CD14-positive monocyte (primary cell): ENCODE data around the gene TTC1. TPM values are rescaled to one million over a fixed set of nuclear protein-coding genes. Genes with fewer than 3 reads are reported as not detected.

ENCODE experiments used
- DNase-seq, 3 donors: peaks; one replicate each; pipeline ENCODE4 v3.0.0-alpha.2; 2011 to 2022
- H2AFZ ChIP-seq: 2 replicates; pipeline ENCODE4 v1.6.0; 2012; ENCODE audit warnings: mild to moderate bottlenecking, low read depth, low read length, inconsistent platforms; ENCODE audit not compliant: insufficient read depth, poor library complexity, severe bottlenecking
- H3K27ac ChIP-seq, 2 donors: 1 replicate in 1 of 2; 2 replicates in 1 of 2; pipeline ENCODE4 v1.5.1; 2012 to 2013; ENCODE audit warnings: low read length in 2 of 2, control low read depth in 1 of 2, inconsistent platforms in 1 of 2, low read depth in 1 of 2, mild to moderate bottlenecking in 1 of 2
- H3K27me3 ChIP-seq, 2 donors: one replicate each; pipeline versions ENCODE4 v1.6.0 to v1.6.1; 2011 to 2013; ENCODE audit warnings: low read length in 2 of 2; ENCODE audit not compliant: control insufficient read depth in 2 of 2, insufficient read depth in 2 of 2
- H3K36me3 ChIP-seq, 2 donors: replicated peaks in 1 of 2; 1 replicate in 1 of 2; 2 replicates in 1 of 2; pipeline versions ENCODE4 v1.5.1 to v1.6.1; 2012 to 2013; ENCODE audit warnings: low read length in 2 of 2, control low read depth in 1 of 2, inconsistent platforms in 1 of 2, mild to moderate bottlenecking in 1 of 2; ENCODE audit not compliant: insufficient read depth in 2 of 2, control insufficient read depth in 1 of 2
- H3K4me1 ChIP-seq, 2 donors: 1 replicate in 1 of 2; 2 replicates in 1 of 2; pipeline versions ENCODE4 v1.5.1 to v1.6.1; 2012 to 2013; ENCODE audit warnings: low read length in 2 of 2, control low read depth in 1 of 2, inconsistent platforms in 1 of 2, mild to moderate bottlenecking in 1 of 2, moderate library complexity in 1 of 2; ENCODE audit not compliant: insufficient read depth in 2 of 2, control insufficient read depth in 1 of 2
- H3K4me2 ChIP-seq: replicated peaks from 2 replicates; pipeline ENCODE3; 2012; ENCODE audit warnings: low read length, moderate library complexity, mild to moderate bottlenecking; ENCODE audit not compliant: poor library complexity, severe bottlenecking; ENCODE audit errors: extremely low read depth
- H3K4me3 ChIP-seq, 3 experiments: fragments of 200-600 bp in 1 of 3; sonication (generic) in 1 of 3; replicated peaks in 1 of 3; 1 replicate in 2 of 3; 2 replicates in 1 of 3; pipeline ENCODE4 v1.5.1; 2011 to 2013; ENCODE audit warnings: low read length in 3 of 3, mild to moderate bottlenecking in 3 of 3, control low read depth in 2 of 3, low read depth in 2 of 3, inconsistent platforms in 1 of 3, moderate library complexity in 1 of 3
- H3K79me2 ChIP-seq: 2 replicates; pipeline ENCODE4 v1.6.0; 2012; ENCODE audit warnings: mild to moderate bottlenecking, control low read depth, inconsistent platforms, low read length, moderate library complexity; ENCODE audit not compliant: insufficient read depth
- H3K9ac ChIP-seq: 2 replicates; pipeline ENCODE4 v1.6.0; 2017; ENCODE audit warnings: low read length, mild to moderate bottlenecking; ENCODE audit not compliant: insufficient read depth, poor library complexity, severe bottlenecking
- H3K9me3 ChIP-seq, 2 donors: replicated peaks in 1 of 2; 1 replicate in 1 of 2; 2 replicates in 1 of 2; pipeline versions ENCODE4 v1.5.1 to v1.6.1; 2012 to 2013; ENCODE audit warnings: low read length in 2 of 2, control low read depth in 1 of 2; ENCODE audit not compliant: control insufficient read depth in 1 of 2, insufficient read depth in 1 of 2
- H4K20me1 ChIP-seq: 2 replicates; pipeline ENCODE4 v1.6.0; 2012; ENCODE audit warnings: mild to moderate bottlenecking, low read length, control low read depth, moderate library complexity; ENCODE audit not compliant: insufficient read depth
- H3K27ac Mint-ChIP-seq, 7 donors: one replicate each; pipeline ENCODE4 v1.8.0; 2020; ENCODE audit warnings: mild to moderate bottlenecking in 7 of 7, mixed read lengths in 7 of 7, moderate library complexity in 6 of 7, inconsistent platforms in 2 of 7
- H3K27me3 Mint-ChIP-seq, 3 donors: one replicate each; pipeline ENCODE4 v1.8.0; 2021 to 2022; ENCODE audit warnings: low read depth in 3 of 3, mild to moderate bottlenecking in 3 of 3, mixed read lengths in 3 of 3, moderate library complexity in 3 of 3, inconsistent platforms in 1 of 3
- H3K36me3 Mint-ChIP-seq, 2 donors: one replicate each; pipeline ENCODE4 v1.8.0; 2020; ENCODE audit warnings: mixed read lengths in 2 of 2, inconsistent platforms in 1 of 2, mild to moderate bottlenecking in 1 of 2
- H3K4me1 Mint-ChIP-seq: one replicate; pipeline ENCODE4 v1.8.0; 2020; ENCODE audit warnings: mild to moderate bottlenecking, mixed read lengths
- H3K4me3 Mint-ChIP-seq, 2 donors: one replicate each; pipeline ENCODE4 v1.8.0; 2020; ENCODE audit warnings: mild to moderate bottlenecking in 2 of 2, mixed read lengths in 2 of 2, moderate library complexity in 1 of 2
- H3K9me3 Mint-ChIP-seq, 7 donors: one replicate each; pipeline ENCODE4 v1.8.0; 2020 to 2022; ENCODE audit warnings: mixed read lengths in 7 of 7, mild to moderate bottlenecking in 6 of 7, moderate library complexity in 6 of 7, inconsistent platforms in 2 of 7
- CTCF ChIP-seq: fragments of 200-600 bp; IDR thresholded peaks from one replicate; pipeline ENCODE4 v1.8.0; 2022; ENCODE audit warnings: antibody characterized with exemption, mild to moderate bottlenecking
- WGBS: methylation state at CpG from one replicate; pipeline ENCODE4 v1.1.5; 2013; ENCODE audit warnings: missing lambda C conversion rate; ENCODE audit not compliant: insufficient coverage; 5-methylcytosine and 5-hydroxymethylcytosine counted together
- intact Hi-C, 2 donors: fragments of 100-400 bp; cut with micrococcal nuclease; formaldehyde crosslinking; loops; one replicate each; pipeline versions ENCODE4 v1.15.0 to v1.15.1; 2023
- polyA plus RNA-seq, 3 donors: library from polyadenylated mRNA; depleted of rRNA in 1 of 3; unstranded in 2 of 3; stranded (reverse) in 1 of 3; fragments of 300-500 nt in 2 of 3; fragments of >200 nt in 1 of 3; fragmentation: Illumina TruSeq in 2 of 3; gene quantifications; 1 replicate in 2 of 3; 2 replicates in 1 of 3; pipeline ENCODE4 v1.2.3, GENCODE V29; 2012 to 2021

The TTC1 gene
- polyA plus RNA-seq, 3 donors = 11.4 to 63.4 (median 63.0) TPM

DNA sequence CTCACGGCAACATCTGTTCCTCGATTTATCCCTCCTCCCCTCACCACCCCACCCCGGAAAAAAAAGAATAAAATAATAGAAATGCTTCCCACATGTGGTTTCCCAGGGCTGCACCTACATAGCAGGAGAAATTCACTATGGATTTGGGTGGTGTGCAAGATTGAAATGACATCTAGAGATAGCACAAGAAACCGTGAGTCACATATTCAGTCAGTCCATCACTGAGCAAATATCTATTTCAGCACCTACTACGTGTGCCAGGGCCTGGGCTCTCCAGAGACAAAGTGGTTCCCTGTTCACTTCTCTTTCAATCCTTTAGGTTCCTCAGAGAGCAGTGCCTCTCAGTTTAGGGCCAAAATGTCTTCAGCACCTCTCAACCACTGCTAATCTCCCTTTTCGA, 45.0 kb upstream of the TTC1 start:
- intact Hi-C loops = no loop called here
- DNase-seq = no peak
- no peaks in the 10 kb centered on the region for H3K9me3 Mint-ChIP-seq
- Histone ChIP-seq H3K36me3 (no peaks in the 10 kb centered on the region), H3K79me2 (no peaks in the 10 kb centered on the region), H3K4me3 (no peak overlapping the region), H3K9ac (no peak overlapping the region), H3K27ac (no peak overlapping the region), H4K20me1 (no peaks in the 10 kb centered on the region), H3K9me3 (no peaks in the 10 kb centered on the region), H3K4me1 (no peaks in the 10 kb centered on the region), H3K4me2 (no peak overlapping the region), H3K27me3 (peaks cover 9 to 10% of the 10 kb centered on the region in 2 donors), H2AFZ (no peak overlapping the region)
- peaks cover 14 to 18% (median 17%) of the 10 kb centered on the region in 3 donors for H3K27me3 Mint-ChIP-seq
- H3K27ac Mint-ChIP-seq = no peak overlapping the region
- no peaks in the 10 kb centered on the region for H3K36me3 Mint-ChIP-seq
- no peak for TF ChIP-seq CTCF
- H3K4me3 Mint-ChIP-seq = no peak overlapping the region
- H3K4me1 Mint-ChIP-seq = no peaks in the 10 kb centered on the region
- WGBS = 67% methylated on average over 1 of the region's 6 CpGs

DNA sequence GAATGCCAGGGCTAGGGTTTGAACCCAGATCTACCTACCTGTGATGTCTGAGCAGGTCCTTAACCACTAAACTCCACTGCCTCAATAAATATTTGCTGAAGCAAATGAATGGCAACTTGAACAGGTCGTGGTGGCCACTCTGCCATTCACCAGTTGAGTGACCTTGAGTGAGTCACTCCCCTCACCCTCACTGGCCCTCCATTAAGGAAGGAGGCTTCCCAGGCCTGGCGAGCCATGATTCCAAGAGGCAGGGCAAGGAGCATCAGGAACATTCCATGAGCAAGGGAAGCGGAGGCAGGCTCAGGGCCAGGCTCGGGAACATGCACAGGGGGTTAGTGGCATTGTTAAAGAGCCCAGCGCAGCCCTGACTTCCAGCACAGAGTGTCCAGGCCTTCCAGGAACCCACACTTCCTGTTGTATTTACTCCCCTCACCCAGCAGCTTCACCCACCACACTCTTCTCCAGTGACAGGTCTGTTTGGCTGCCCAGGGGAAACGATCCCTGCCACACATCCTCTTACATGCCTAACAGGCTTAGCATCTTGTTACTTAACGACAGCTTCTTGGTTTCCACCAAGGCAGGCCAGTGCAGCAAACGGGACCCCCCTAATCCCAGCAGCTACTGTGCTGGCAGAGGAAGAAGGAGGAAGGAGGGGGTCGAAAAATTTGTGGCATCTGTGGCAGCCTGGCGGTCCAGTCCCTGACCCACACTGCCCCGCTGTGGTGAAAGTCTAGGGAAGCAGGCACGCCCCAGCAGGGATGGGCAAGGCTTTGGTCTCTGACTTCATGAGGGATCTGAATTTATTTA, 43.7 kb upstream of the TTC1 start:
- Histone ChIP-seq H3K36me3 (no peaks in the 10 kb centered on the region), H3K9ac (no peak overlapping the region), H2AFZ (no peak overlapping the region), H3K4me1 (no peaks in the 10 kb centered on the region), H3K27me3 (peaks cover 17 to 22% of the 10 kb centered on the region in 2 donors), H4K20me1 (no peaks in the 10 kb centered on the region), H3K79me2 (no peaks in the 10 kb centered on the region), H3K4me3 (no peak overlapping the region), H3K9me3 (no peaks in the 10 kb centered on the region), H3K27ac (no peak overlapping the region), H3K4me2 (no peak overlapping the region)
- Mint-ChIP-seq H3K36me3 (no peaks in the 10 kb centered on the region), H3K4me3 (no peak overlapping the region), H3K9me3 (no peaks in the 10 kb centered on the region), H3K27ac (no peak overlapping the region), H3K4me1 (no peaks in the 10 kb centered on the region), H3K27me3 (peaks cover 23 to 27% (median 23%) of the 10 kb centered on the region in 3 donors)
- 40% methylated on average over 9 of the region's 12 CpGs for WGBS
- intact Hi-C loops = no loop called here
- peak; percentile 41 for TF ChIP-seq CTCF
- no peak for DNase-seq
